HG03064 (cell line): ENCODE measurements around the gene PCARE.

Experiments used
- ATAC-seq: cut with Tn5 transposase; IDR thresholded peaks from one replicate; pipeline ENCODE4 v1.9.1; 2021; ENCODE audit warnings: low read depth; ENCODE audit not compliant: unreplicated experiment

PCARE gene

DNA sequence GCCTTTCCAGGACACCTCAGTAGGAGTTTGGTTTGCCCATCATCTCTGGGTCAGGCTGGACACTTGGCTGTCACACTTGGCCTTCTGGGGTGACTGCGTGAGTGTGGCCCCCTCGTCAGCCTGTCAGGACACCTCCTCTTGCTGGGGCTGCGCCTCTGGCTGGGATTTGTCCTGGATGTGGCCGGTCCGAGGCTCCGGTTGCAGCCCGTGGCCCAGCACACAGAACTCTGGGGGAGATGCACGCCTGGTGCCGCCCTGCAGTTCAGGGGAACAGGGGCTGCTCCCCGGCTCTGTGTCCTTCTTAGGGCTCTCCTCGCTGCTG lies 9.6 kb downstream of the PCARE start:
- ATAC-seq = no peak

DNA sequence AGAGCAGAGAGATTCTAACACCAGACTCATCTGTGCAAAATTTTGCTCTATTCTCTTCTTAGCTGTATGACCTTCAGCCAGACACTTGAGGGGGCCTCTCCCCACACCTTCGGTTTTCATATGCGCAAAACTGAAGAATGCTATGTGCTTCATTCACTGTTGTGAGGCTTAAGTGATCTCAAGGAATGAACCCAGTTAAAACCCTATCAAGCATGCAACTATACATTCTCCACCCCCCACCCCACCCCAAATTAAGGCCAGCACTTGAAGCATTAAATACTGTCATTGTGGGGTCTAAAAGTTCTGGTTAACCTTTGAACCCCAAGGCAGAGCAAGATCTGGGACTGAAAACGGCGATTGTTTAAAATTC lies 10.0 kb downstream of the PCARE start:
- ATAC-seq = no peak

- no peak for ATAC-seq
Observed at GRCh38 chr2:29063646-29064345, 10.5 kb downstream of the PCARE start.

DNA sequence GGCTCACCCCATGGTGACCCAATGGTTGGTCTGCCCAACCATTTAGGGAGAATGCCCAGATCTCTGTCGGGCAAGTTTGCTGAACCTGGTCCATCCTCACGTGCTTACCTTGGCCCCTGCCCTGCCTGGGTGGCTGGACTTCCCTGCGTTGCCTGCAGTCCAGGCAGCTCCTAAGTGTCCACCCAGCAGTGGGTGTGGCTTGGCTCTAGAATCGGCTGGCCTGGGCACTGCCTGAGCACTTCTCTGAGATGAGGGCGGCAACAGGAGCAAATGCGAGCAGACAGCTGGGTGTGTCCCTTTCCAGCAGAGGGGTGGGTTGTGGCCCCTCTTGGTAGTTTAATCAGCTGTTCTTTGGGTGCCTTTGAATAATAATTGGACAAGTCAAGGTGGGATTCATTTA lies 11.3 kb downstream of the PCARE start:
- ATAC-seq = no peak

DNA sequence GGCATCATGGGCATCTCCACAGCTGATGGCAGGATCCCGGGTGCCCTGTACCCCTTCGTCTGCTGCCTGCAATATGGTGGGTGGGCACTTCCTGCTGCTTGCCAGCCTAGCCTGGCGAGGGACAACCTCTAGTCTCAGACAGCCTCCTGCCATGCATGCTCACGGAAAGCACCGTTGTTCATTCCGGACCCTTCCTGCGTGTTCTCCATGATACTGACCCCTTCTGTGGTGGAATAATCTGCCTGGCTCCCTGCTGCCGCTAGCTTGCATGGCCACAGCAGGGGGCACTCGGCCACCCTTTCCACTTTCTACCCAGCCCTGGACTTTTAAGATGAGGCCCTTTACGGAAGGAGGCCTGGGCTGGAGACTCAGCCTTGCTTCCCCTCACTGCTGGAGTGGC lies 12.0 kb downstream of the PCARE start:
- no peak for ATAC-seq

DNA sequence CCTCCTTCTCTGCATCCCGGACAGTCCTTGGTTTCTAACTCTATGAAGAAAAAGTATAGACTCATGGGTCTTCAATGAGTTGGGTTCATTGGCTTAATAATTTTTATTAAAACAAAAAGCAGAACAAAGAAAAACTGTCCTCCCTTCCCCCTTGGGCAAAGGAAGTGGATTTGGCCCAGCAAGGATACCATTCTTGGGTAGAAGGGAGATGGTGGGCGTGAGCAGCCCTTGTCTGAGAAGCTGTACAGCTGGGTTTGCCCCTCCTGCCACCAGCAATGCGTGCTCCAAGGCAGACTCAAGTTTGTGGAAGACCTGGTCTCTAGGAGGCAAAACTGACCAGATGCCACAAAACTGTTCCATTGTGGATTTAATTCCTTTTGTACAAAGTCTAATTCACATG lies 12.7 kb downstream of the PCARE start:
- no peak for ATAC-seq

GRCh38 chr2:29061176-29061575 lies 13.1 kb downstream of the PCARE start:
- no peak for ATAC-seq

DNA sequence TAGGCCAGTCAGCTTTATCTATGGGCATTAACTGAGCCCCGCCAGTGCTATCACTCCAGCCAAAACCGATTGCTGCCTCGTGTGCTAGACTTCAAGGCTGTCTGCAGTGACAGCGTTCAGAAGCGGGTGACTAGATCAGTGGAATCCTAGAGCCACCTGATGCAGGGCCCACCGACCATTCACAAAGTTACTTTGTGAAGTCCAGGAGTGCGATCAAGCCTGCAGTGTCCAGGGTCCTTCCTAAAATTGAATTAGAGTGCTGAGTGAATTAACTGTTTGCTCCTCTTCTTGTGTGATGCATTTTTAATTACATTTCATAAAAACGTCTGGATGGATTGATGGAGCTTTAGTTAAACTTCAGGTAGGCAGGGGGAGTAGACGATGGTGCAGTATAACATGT lies 13.9 kb downstream of the PCARE start:
- ATAC-seq = no peak

GRCh38 chr2:29059624-29060023 lies 14.7 kb downstream of the PCARE start:
- no peak for ATAC-seq

- no peak for ATAC-seq
Observed at GRCh38 chr2:29057006-29057405, 17.3 kb downstream of the PCARE start.

- no peak for ATAC-seq
Observed at GRCh38 chr2:29056452-29056851, 17.9 kb downstream of the PCARE start.

- no peak for ATAC-seq
Observed at GRCh38 chr2:29055601-29056000, 18.7 kb downstream of the PCARE start.

GRCh38 chr2:29054430-29054829 lies 19.9 kb downstream of the PCARE start:
- ATAC-seq = no peak

- no peak for ATAC-seq
Observed at GRCh38 chr2:29053670-29054400, 20.5 kb downstream of the PCARE start.

DNA sequence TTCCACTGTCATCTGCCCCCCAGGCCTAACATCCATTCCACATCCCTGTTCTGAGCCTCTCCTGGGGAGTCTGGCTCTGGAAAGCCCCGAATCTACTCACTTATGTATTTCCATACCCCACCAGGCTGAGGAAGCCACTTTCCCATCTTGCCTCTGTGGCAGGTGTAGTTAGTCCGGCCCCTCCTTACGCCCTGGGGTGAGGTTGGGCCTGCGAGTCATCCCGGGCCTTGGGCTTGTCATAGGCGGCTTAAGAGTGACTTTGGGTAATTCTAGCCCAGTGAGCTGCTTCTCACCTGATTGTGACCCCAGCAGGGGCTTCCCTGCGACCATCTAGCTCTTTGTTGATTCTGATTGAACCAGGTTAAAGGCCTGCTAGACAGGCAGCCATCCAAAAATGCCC lies 21.1 kb downstream of the PCARE start:
- ATAC-seq = no peak

GRCh38 chr2:29052807-29053206 lies 21.5 kb downstream of the PCARE start:
- no peak for ATAC-seq

DNA sequence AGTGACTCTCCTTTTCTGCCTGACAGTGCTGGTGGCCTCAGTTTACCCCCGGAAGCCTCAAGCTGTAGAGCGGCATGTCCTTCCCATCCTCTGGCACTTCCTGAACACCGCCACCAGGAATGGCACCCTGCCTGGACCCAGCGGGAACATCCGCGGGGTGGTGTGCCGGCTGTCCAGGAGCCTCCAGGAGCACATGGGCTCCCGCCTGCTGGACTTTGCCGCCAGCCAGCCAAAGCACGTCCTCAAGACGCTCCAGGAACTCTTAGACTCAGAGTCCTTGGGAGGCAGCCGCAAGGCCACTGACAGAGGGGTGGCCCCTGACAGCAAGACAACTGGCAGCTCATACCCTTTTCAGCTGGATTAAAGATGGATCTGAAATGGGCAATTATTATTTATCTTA lies 22.6 kb downstream of the PCARE start:
- ATAC-seq = no peak

DNA sequence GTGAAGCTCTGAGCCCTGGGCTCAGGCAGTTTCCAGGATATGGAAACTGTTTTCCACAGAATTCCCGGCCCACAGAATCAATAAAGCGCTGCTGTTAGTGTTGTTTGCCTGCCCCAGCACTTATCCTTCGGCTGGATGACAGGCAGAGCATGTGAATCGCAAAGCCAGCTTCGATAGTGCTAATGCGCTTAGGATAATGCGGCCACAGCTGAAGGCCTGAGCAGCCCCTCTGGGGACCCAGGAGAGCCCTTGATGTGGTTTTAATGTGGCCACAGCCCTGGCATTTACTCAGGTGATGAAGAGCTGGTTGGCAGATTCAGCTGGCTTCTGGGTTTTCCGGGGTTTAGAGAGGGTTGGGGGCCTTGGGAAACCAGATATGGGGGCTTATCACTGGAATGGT lies 23.7 kb downstream of the PCARE start:
- ATAC-seq = no peak

- ATAC-seq = no peak
Observed at GRCh38 chr2:29047083-29047845, 27.1 kb downstream of the PCARE start.

GRCh38 chr2:29046321-29046720 lies 28.0 kb downstream of the PCARE start:
- no peak for ATAC-seq

- no peak for ATAC-seq
Observed at GRCh38 chr2:29044459-29044858, 29.9 kb downstream of the PCARE start.

DNA sequence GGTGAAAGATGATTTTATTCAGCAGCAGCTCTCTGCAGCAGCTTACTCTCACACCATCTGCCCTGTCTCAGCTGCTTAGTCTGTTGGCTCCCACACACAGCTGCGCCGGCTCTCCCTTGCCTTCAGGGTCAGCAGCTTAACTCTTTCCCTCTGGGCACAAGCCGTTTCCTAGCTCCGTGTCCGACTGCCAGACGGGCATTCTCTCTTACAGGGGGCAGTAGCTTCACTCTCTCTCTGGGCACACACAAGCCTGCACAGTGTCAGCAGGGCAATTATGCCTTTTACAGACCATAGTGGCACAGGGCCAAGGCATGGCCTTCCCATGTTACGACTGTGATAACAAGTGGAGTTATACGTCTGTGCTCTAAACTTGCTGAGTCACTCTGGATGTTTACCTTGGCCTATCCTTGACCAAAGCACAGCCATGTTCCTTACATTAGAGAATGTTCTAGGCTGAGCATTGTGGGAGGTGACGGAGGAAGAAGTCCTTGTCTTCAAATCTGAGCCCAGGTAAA lies 31.7 kb downstream of the PCARE start:
- no peak for ATAC-seq
